Natural killer cell treated with Interleukin-12 subunit alpha and Interleukin-12 subunit beta and Interleukin-15 and Interleukin-18, amount 100 ng/mL, for 72 hours (primary cell): Measurements from ENCODE around the gene FAM3B. TPM values are rescaled to one million over a fixed set of nuclear protein-coding genes. Genes with fewer than 3 reads are reported as not detected.
"Not testable (repeated sequence)": the region's sequence is repeated elsewhere in the genome, so short reads cannot be mapped to it uniquely, and the experiment has no call there.

Experiments
- ATAC-seq, 2 donors: fragments of 150-1000 bp; cut with Tn5 transposase in 1 of 2; sonication (Bioruptor Pico), chemical (Tn5 transposase) in 1 of 2; 2 replicates each; pipeline ENCODE4 v1.10.0; 2021
- DNase-seq: peaks from one replicate; pipeline ENCODE4 v3.0.0; 2022; ENCODE audit warnings: low spot score
- H3K27ac Mint-ChIP-seq, 2 donors: 1 replicate in 1 of 2; 2 replicates in 1 of 2; pipeline ENCODE4 v1.8.0; 2022; ENCODE audit warnings: mixed read lengths in 2 of 2, mild to moderate bottlenecking in 1 of 2, moderate library complexity in 1 of 2
- H3K27me3 Mint-ChIP-seq, 2 donors: 1 replicate in 1 of 2; 2 replicates in 1 of 2; pipeline ENCODE4 v1.8.0; 2022; ENCODE audit warnings: mixed read lengths in 2 of 2
- H3K36me3 Mint-ChIP-seq: one replicate; pipeline ENCODE4 v1.8.0; 2022; ENCODE audit warnings: mixed read lengths
- H3K4me1 Mint-ChIP-seq, 2 donors: 1 replicate in 1 of 2; 2 replicates in 1 of 2; pipeline ENCODE4 v1.8.0; 2022; ENCODE audit warnings: low read depth in 2 of 2, mixed read lengths in 2 of 2, mild to moderate bottlenecking in 1 of 2
- H3K4me3 Mint-ChIP-seq: one replicate; pipeline ENCODE4 v1.8.0; 2022; ENCODE audit warnings: mixed read lengths
- H3K9me3 Mint-ChIP-seq: 2 replicates; pipeline ENCODE4 v1.8.0; 2022; ENCODE audit warnings: mixed read lengths
- total RNA-seq, 2 donors: library from RNA; stranded (reverse); gene quantifications; one replicate each; pipeline ENCODE4 v1.2.3, GENCODE V29; 2022

The FAM3B gene
- total RNA-seq, 2 donors from 2014 or later, result not detected

- ATAC-seq (no peak), DNase-seq (no peak)
- Mint-ChIP-seq H3K9me3 (no peaks in the 10 kb centered on the region), H3K4me1 (no peaks in the 10 kb centered on the region), H3K27me3 (peaks cover 17 to 22% of the 10 kb centered on the region in 2 donors), H3K4me3 (no peak overlapping the region), H3K27ac (no peak overlapping the region), H3K36me3 (no peaks in the 10 kb centered on the region)
Observed at GRCh38 chr21:41302976-41303375, 13.6 kb upstream of the FAM3B start.

- H3K4me1 Mint-ChIP-seq, result no peaks in the 10 kb centered on the region
- H3K9me3 Mint-ChIP-seq, result no peaks in the 10 kb centered on the region
- no peak for DNase-seq
- ATAC-seq, result peak in 1 of 2 donors; percentile 31
- no peaks in the 10 kb centered on the region for H3K36me3 Mint-ChIP-seq
- H3K27me3 Mint-ChIP-seq, result peaks cover 10 to 19% of the 10 kb centered on the region in 2 donors
- H3K4me3 Mint-ChIP-seq, result no peak overlapping the region
- H3K27ac Mint-ChIP-seq, result no peak overlapping the region
Observed at GRCh38 chr21:41304068-41304720, 12.4 kb upstream of the FAM3B start.

GRCh38 chr21:41307219-41307618, 9.4 kb upstream of the FAM3B start:
- no peaks in the 10 kb centered on the region for H3K36me3 Mint-ChIP-seq
- ATAC-seq (no peak), DNase-seq (no peak)
- H3K27me3 Mint-ChIP-seq, result peaks cover 15 to 27% of the 10 kb centered on the region in 2 donors
- H3K27ac Mint-ChIP-seq, result no peak overlapping the region
- no peaks in the 10 kb centered on the region for H3K9me3 Mint-ChIP-seq
- no peaks in the 10 kb centered on the region for H3K4me1 Mint-ChIP-seq
- no peak overlapping the region for H3K4me3 Mint-ChIP-seq

- H3K4me3 Mint-ChIP-seq, ATAC-seq, DNase-seq, H3K27ac Mint-ChIP-seq, H3K4me1 Mint-ChIP-seq, H3K36me3 Mint-ChIP-seq, H3K9me3 Mint-ChIP-seq: not testable (repeated sequence)
- H3K27me3 Mint-ChIP-seq, result peaks cover 35 to 36% of the 10 kb centered on the region in 2 donors
Observed at GRCh38 chr21:41313285-41314164, 3.1 kb upstream of the FAM3B start.

- no peaks in the 10 kb centered on the region for H3K4me1 Mint-ChIP-seq
- H3K4me3 Mint-ChIP-seq, result no peak overlapping the region
- ATAC-seq (no peak), DNase-seq (no peak)
- no peaks in the 10 kb centered on the region for H3K9me3 Mint-ChIP-seq
- no peaks in the 10 kb centered on the region for H3K36me3 Mint-ChIP-seq
- no peak overlapping the region for H3K27ac Mint-ChIP-seq
- peaks cover 31 to 36% of the 10 kb centered on the region in 2 donors for H3K27me3 Mint-ChIP-seq
Observed at GRCh38 chr21:41315726-41316125, 875 bp upstream of the FAM3B start.

- Mint-ChIP-seq H3K27me3 (peaks cover 35 to 42% of the 10 kb centered on the region in 2 donors), H3K4me3 (no peak overlapping the region), H3K4me1 (no peaks in the 10 kb centered on the region), H3K36me3 (no peaks in the 10 kb centered on the region), H3K9me3 (no peaks in the 10 kb centered on the region), H3K27ac (no peak overlapping the region)
- no peak for DNase-seq
- no peak for ATAC-seq
Observed at GRCh38 chr21:41317063-41317392, 427 bp downstream of the FAM3B start.

GRCh38 chr21:41317458-41317857, 857 bp downstream of the FAM3B start:
- Mint-ChIP-seq H3K4me1 (no peaks in the 10 kb centered on the region), H3K27me3 (peaks cover 35 to 40% of the 10 kb centered on the region in 2 donors), H3K9me3 (no peaks in the 10 kb centered on the region), H3K27ac (no peak overlapping the region), H3K36me3 (no peaks in the 10 kb centered on the region), H3K4me3 (no peak overlapping the region)
- DNase-seq, result no peak
- no peak for ATAC-seq

GRCh38 chr21:41318218-41318617, 1.6 kb downstream of the FAM3B start:
- H3K36me3 Mint-ChIP-seq, result no peaks in the 10 kb centered on the region

GRCh38 chr21:41319273-41319672, 2.7 kb downstream of the FAM3B start:
- no peak overlapping the region for H3K27ac Mint-ChIP-seq
- no peak overlapping the region for H3K4me3 Mint-ChIP-seq
- no peaks in the 10 kb centered on the region for H3K9me3 Mint-ChIP-seq
- ATAC-seq (no peak), DNase-seq (no peak)
- no peaks in the 10 kb centered on the region for H3K4me1 Mint-ChIP-seq
- H3K27me3 Mint-ChIP-seq, result peaks cover 34 to 37% of the 10 kb centered on the region in 2 donors
- no peaks in the 10 kb centered on the region for H3K36me3 Mint-ChIP-seq

More at GRCh38 chr21:41318218-41318617, 1.6 kb downstream of the FAM3B start:
- DNase-seq (no peak), ATAC-seq (no peak)
- Mint-ChIP-seq H3K4me1 (no peaks in the 10 kb centered on the region), H3K4me3 (no peak overlapping the region), H3K27me3 (peaks cover 35 to 37% of the 10 kb centered on the region in 2 donors), H3K27ac (no peak overlapping the region), H3K9me3 (no peaks in the 10 kb centered on the region)

GRCh38 chr21:41321211-41321907, 4.8 kb downstream of the FAM3B start:
- ATAC-seq, result no peak
- Mint-ChIP-seq H3K27me3 (peaks cover 15 to 20% of the 10 kb centered on the region in 2 donors), H3K27ac (no peak overlapping the region), H3K4me1 (no peaks in the 10 kb centered on the region), H3K4me3 (no peak overlapping the region), H3K36me3 (no peaks in the 10 kb centered on the region), H3K9me3 (no peaks in the 10 kb centered on the region)
- no peak for DNase-seq

- Mint-ChIP-seq H3K36me3 (no peaks in the 10 kb centered on the region), H3K4me1 (no peaks in the 10 kb centered on the region), H3K4me3 (no peak overlapping the region), H3K27ac (no peak overlapping the region), H3K27me3 (peaks cover 15 to 20% of the 10 kb centered on the region in 2 donors), H3K9me3 (no peaks in the 10 kb centered on the region)
- DNase-seq (no peak), ATAC-seq (no peak)
Observed at GRCh38 chr21:41321908-41322495, 5.4 kb downstream of the FAM3B start.

GRCh38 chr21:41322496-41323382, 6.1 kb downstream of the FAM3B start:
- ATAC-seq (no peak), DNase-seq (no peak)
- Mint-ChIP-seq H3K27me3 (peaks cover 9 to 15% of the 10 kb centered on the region in 2 donors), H3K9me3 (no peaks in the 10 kb centered on the region), H3K4me1 (no peaks in the 10 kb centered on the region), H3K36me3 (no peaks in the 10 kb centered on the region), H3K4me3 (no peak overlapping the region), H3K27ac (no peak overlapping the region)
